GM23248 (cell line): ENCODE data around the gene CCDC191. TPM values are rescaled to one million over a fixed set of nuclear protein-coding genes. Genes with fewer than 3 reads are reported as not detected.

Experiments
- DNase-seq: peaks from one replicate; pipeline ENCODE4 v3.0.0-alpha.2; 2015
- H2AFZ ChIP-seq: fragments of 200-600 bp; sonication (generic); 2 replicates; pipeline ENCODE4 v1.6.1; 2016; ENCODE audit warnings: antibody characterized with exemption
- H3F3A ChIP-seq: fragments of 200-600 bp; sonication (generic); 2 replicates; pipeline ENCODE4 v1.6.1; 2016; ENCODE audit warnings: mild to moderate bottlenecking, antibody characterized with exemption, mixed run types; ENCODE audit not compliant: insufficient read depth
- H3K27ac ChIP-seq: fragments of 200-600 bp; sonication (generic); 2 replicates; pipeline ENCODE4 v1.5.1; 2016; ENCODE audit warnings: mild to moderate bottlenecking
- H3K27me3 ChIP-seq: fragments of 200-600 bp; sonication (generic); replicated peaks from 2 replicates; pipeline ENCODE4 v1.6.1; 2016; ENCODE audit warnings: mild to moderate bottlenecking; ENCODE audit not compliant: insufficient read depth
- H3K36me3 ChIP-seq: fragments of 200-600 bp; sonication (generic); 2 replicates; pipeline ENCODE4 v1.6.1; 2016; ENCODE audit warnings: low read depth, mild to moderate bottlenecking
- H3K4me1 ChIP-seq: fragments of 200-600 bp; sonication (generic); 2 replicates; pipeline ENCODE4 v1.6.1; 2016; ENCODE audit warnings: mild to moderate bottlenecking; ENCODE audit not compliant: insufficient read depth
- H3K4me2 ChIP-seq: fragments of 200-600 bp; sonication (generic); one replicate; pipeline ENCODE4 v1.6.1; 2016; ENCODE audit warnings: mild to moderate bottlenecking; ENCODE audit not compliant: unreplicated experiment
- H3K4me3 ChIP-seq: fragments of 200-600 bp; sonication (generic); 2 replicates; pipeline ENCODE4 v1.5.1; 2016; ENCODE audit warnings: mild to moderate bottlenecking
- H3K79me2 ChIP-seq: fragments of 200-600 bp; sonication (generic); 2 replicates; pipeline ENCODE4 v1.6.1; 2016; ENCODE audit warnings: mild to moderate bottlenecking; ENCODE audit not compliant: insufficient read depth
- H3K9ac ChIP-seq: fragments of 200-600 bp; sonication (generic); 2 replicates; pipeline ENCODE4 v1.6.1; 2016; ENCODE audit warnings: mild to moderate bottlenecking
- H3K9me2 ChIP-seq: fragments of 200-600 bp; sonication (generic); 2 replicates; pipeline ENCODE4 v1.6.1; 2016; ENCODE audit warnings: mixed run types, mild to moderate bottlenecking, moderate library complexity; ENCODE audit not compliant: insufficient read depth
- H3K9me3 ChIP-seq: fragments of 200-600 bp; sonication (generic); one replicate; pipeline ENCODE4 v1.6.1; 2017; ENCODE audit warnings: low read depth
- H4K20me1 ChIP-seq: fragments of 200-600 bp; sonication (generic); 2 replicates; pipeline ENCODE4 v1.6.0; 2016; ENCODE audit not compliant: insufficient read depth
- EZH2 ChIP-seq: fragments of 200-600 bp; sonication (generic); IDR thresholded peaks from 2 replicates; pipeline ENCODE4 v1.6.1; 2018; ENCODE audit warnings: antibody characterized with exemption, mild to moderate bottlenecking; ENCODE audit not compliant: insufficient read depth, poor library complexity, severe bottlenecking
- EZH2phosphoT487 ChIP-seq: fragments of 200-600 bp; sonication (generic); IDR thresholded peaks from 2 replicates; pipeline ENCODE4 v1.6.1; 2018; ENCODE audit warnings: antibody characterized with exemption, moderate library complexity, mild to moderate bottlenecking, low read depth; ENCODE audit not compliant: insufficient read depth
- WGBS, 2 experiments: methylation state at CpG; one replicate each; pipeline ENCODE4 v1.1.6; 2015 to 2017; ENCODE audit warnings: low lambda C conversion rate in 2 of 2, low coverage in 1 of 2; ENCODE audit errors: missing lambda C conversion rate in 2 of 2; 5-methylcytosine and 5-hydroxymethylcytosine counted together
- in situ Hi-C: fragments of 300-500 bp; cut with MboI; formaldehyde crosslinking; loops from 2 replicates; pipeline ENCODE4 v1.15.0; 2020
- polyA plus RNA-seq: library from polyadenylated mRNA; unstranded; fragments of >200 nt; fragmentation: Nextera tagmentation; extraction: Ambion mirVana; gene quantifications from 2 replicates; pipeline ENCODE4 v1.2.1, GENCODE V29; 2016
- total RNA-seq: library from RNA; depleted of rRNA; stranded (reverse); fragments of >200 nt; shearing (Covaris generic); gene quantifications from 2 replicates; pipeline ENCODE4 v1.2.3, GENCODE V29; 2014

Gene CCDC191
- total and polyA plus RNA-seq, 2 experiments from 2014 or later: 0.43 to 1.5 TPM

DNA sequence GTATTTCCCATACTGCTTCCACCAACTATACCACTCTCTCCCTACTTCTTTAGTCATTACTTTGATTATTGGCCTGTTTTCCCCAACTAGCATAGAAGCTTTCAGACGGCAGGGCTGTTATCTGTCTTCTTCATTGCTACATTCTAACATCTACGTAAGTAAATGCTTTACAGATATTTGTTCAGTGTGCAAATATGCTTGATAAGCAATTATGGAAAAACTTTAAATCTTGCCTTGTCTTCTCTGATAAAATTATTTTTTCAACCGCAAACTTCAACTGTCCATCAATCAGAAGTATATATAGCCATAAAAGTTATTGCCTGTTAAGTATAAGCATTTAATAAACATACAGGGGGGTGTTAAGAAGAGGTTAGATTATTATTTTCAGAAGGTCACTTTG lies 72.8 kb downstream of the CCDC191 start:
- H3K9ac ChIP-seq: no peak overlapping the region
- no peak overlapping the region for H2AFZ ChIP-seq
- TF ChIP-seq EZH2: no peak
- TF ChIP-seq EZH2phosphoT487: no peak
- no peak for DNase-seq
- H3K27me3 ChIP-seq: no peaks in the 10 kb centered on the region
- peaks cover 4% of the 10 kb centered on the region for H3K36me3 ChIP-seq
- no peaks in the 10 kb centered on the region for H3K9me3 ChIP-seq
- no peaks in the 10 kb centered on the region for H4K20me1 ChIP-seq
- no peaks in the 10 kb centered on the region for H3K9me2 ChIP-seq
- H3F3A ChIP-seq: no peaks in the 10 kb centered on the region
- no peak overlapping the region for H3K27ac ChIP-seq
- H3K4me3 ChIP-seq: no peak overlapping the region
- no peak overlapping the region for H3K4me2 ChIP-seq
- in situ Hi-C loops: no loop called here
- H3K4me1 ChIP-seq: no peaks in the 10 kb centered on the region
- H3K79me2 ChIP-seq: no peaks in the 10 kb centered on the region
- 96 to 97% methylated on average over 3 of the region's 3 CpGs for WGBS, 2 experiments

- no peaks in the 10 kb centered on the region for H3K27me3 ChIP-seq
- in situ Hi-C loops: no loop called here
- no peak overlapping the region for H3K4me3 ChIP-seq
- no peaks in the 10 kb centered on the region for H4K20me1 ChIP-seq
- no peaks in the 10 kb centered on the region for H3K9me3 ChIP-seq
- no peaks in the 10 kb centered on the region for H3F3A ChIP-seq
- H3K4me2 ChIP-seq: no peak overlapping the region
- no peak overlapping the region for H3K9ac ChIP-seq
- no peak overlapping the region for H3K27ac ChIP-seq
- H3K9me2 ChIP-seq: no peaks in the 10 kb centered on the region
- H3K79me2 ChIP-seq: no peaks in the 10 kb centered on the region
- H3K36me3 ChIP-seq: peaks cover 4% of the 10 kb centered on the region
- DNase-seq: no peak
- H2AFZ ChIP-seq: no peak overlapping the region
- H3K4me1 ChIP-seq: no peaks in the 10 kb centered on the region
- no peak for TF ChIP-seq EZH2phosphoT487
Measured at GRCh38 chr3:113981803-113982202, 74.5 kb downstream of the CCDC191 start.

DNA sequence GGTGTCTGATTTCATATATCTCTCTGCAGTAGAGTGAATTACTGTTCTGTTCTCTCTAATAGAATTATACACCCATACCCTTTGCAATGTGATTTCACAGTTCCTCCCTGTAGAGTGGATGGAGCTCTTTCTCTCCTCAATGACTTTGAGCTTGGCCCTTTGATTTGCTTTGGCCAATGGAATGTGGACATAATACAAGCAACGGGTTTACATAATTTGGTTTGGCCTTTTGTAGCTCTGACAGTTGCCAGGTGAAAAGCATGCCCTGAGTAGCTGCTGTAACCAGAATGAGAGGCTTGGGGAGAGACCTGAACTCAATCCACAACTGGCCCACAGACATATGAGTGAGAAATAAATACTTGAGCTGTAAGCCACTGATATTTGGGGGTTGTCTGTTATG lies 76.4 kb downstream of the CCDC191 start:
- Histone ChIP-seq H3K4me1 (no peaks in the 10 kb centered on the region), H3K27ac (no peak overlapping the region), H3K36me3 (peaks cover 4% of the 10 kb centered on the region), H2AFZ (no peak overlapping the region), H3K9ac (no peak overlapping the region), H3K9me3 (no peaks in the 10 kb centered on the region), H3K79me2 (no peaks in the 10 kb centered on the region), H3K4me3 (no peak overlapping the region), H3K27me3 (no peaks in the 10 kb centered on the region), H3K4me2 (no peak overlapping the region), H4K20me1 (no peaks in the 10 kb centered on the region), H3K9me2 (no peaks in the 10 kb centered on the region), H3F3A (no peaks in the 10 kb centered on the region)
- in situ Hi-C loops: no loop called here
- TF ChIP-seq EZH2 (no peak), EZH2phosphoT487 (no peak)
- 89 to 96% methylated on average over 1 of the region's 1 CpG for WGBS, 2 experiments
- DNase-seq: no peak

DNA sequence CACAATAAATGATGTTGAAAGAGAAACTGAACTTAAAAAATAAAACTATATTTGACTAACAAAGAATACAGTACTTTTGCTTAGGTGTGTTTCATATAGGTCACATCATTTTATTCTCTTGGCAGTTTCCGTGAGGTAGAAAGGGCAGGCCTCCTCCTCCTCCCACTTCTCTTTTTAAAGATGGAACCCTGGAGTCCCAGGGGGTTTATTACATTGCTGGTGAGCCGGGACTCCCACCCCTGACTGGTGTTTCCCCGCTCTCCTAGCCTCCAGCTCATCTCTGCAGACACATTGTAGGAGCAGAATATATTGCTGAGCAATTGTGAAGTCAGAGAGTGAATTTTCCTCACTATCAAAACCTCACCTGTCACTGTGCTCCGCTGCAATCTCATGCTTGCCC lies 78.5 kb downstream of the CCDC191 start:
- DNase-seq: no peak
- H3K27me3 ChIP-seq: no peaks in the 10 kb centered on the region
- H3K9me2 ChIP-seq: no peaks in the 10 kb centered on the region
- no peak overlapping the region for H2AFZ ChIP-seq
- H3K9me3 ChIP-seq: peaks cover 3% of the 10 kb centered on the region
- 84 to 85% methylated on average over 4 of the region's 4 CpGs for WGBS, 2 experiments
- H3K36me3 ChIP-seq: peaks cover 7% of the 10 kb centered on the region; the same call in 1 of the 2 replicates
- no peaks in the 10 kb centered on the region for H3K79me2 ChIP-seq
- no peak overlapping the region for H3K4me2 ChIP-seq
- no peaks in the 10 kb centered on the region for H3F3A ChIP-seq
- H3K27ac ChIP-seq: no peak overlapping the region
- no peak overlapping the region for H3K9ac ChIP-seq
- no peaks in the 10 kb centered on the region for H4K20me1 ChIP-seq
- no peaks in the 10 kb centered on the region for H3K4me1 ChIP-seq
- TF ChIP-seq EZH2 (no peak), EZH2phosphoT487 (no peak)
- in situ Hi-C loops: no loop called here
- no peak overlapping the region for H3K4me3 ChIP-seq

GRCh38 chr3:113968986-113969385 lies 87.3 kb downstream of the CCDC191 start:
- Histone ChIP-seq H3K4me3 (no peak overlapping the region), H3K4me2 (peak overlapping the region; percentile 3), H3K4me1 (0 out of 2 replicates have a peak, but pooled peaks cover 9% of the 10 kb centered on the region), H3K79me2 (no peaks in the 10 kb centered on the region), H3K27me3 (no peaks in the 10 kb centered on the region), H2AFZ (no peak overlapping the region; the same call in 1 of the 2 replicates), H3K36me3 (0 out of 2 replicates have a peak, but pooled peaks cover 3% of the 10 kb centered on the region), H3K27ac (no peak overlapping the region), H3K9ac (no peak overlapping the region), H3K9me2 (0 out of 2 replicates have a peak, but pooled peaks cover 3% of the 10 kb centered on the region), H4K20me1 (no peaks in the 10 kb centered on the region), H3K9me3 (peaks cover 3% of the 10 kb centered on the region), H3F3A (peaks cover 15% of the 10 kb centered on the region; the same call in 1 of the 2 replicates)
- peak; percentile 51 for DNase-seq
- TF ChIP-seq EZH2phosphoT487: no peak
- no peak for TF ChIP-seq EZH2
- WGBS, 2 experiments: 4 to 8% methylated on average over 2 of the region's 2 CpGs
- in situ Hi-C loops: no loop called here
